A673 (cell line): ENCODE results near the gene RUBCNL. TPM values are rescaled to one million over a fixed set of nuclear protein-coding genes. Genes with fewer than 3 reads are reported as not detected.

Experiments used
- BruUV-seq: library from RNA; stranded (reverse); fragments of 400-500 nt; replicated peaks from 2 replicates; lab custom pipeline; 2021; lab: Mats Ljungman, UMichigan
- CTCF ChIA-PET: fragments of 300-600 bp; sonication (Branson Sonifier 250); formaldehyde crosslinking; loops from one replicate; lab custom pipeline; 2022; ENCODE audit warnings: antibody characterized with exemption; lab: Charles Lee
- POLR2A ChIA-PET: fragments of 300-600 bp; sonication (Branson Sonifier 250); formaldehyde crosslinking; loops from one replicate; lab custom pipeline; 2022; ENCODE audit warnings: antibody characterized with exemption; ENCODE audit not compliant: low non-redundant PET; lab: Charles Lee
- DNase-seq: peaks from one replicate; pipeline ENCODE4 v3.0.0-alpha.2; 2015; ENCODE audit warnings: low spot score
- H3K27ac ChIP-seq: fragments of 200-600 bp; sonication (generic); 2 replicates; pipeline ENCODE4 v1.5.1; 2016; ENCODE audit warnings: mixed run types, low read depth, mild to moderate bottlenecking, mixed read lengths, antibody characterized with exemption, low read length; ENCODE audit not compliant: poor library complexity, severe bottlenecking
- H3K27me3 ChIP-seq: fragments of 200-600 bp; sonication (generic); replicated peaks from 2 replicates; pipeline ENCODE4 v1.6.1; 2017; ENCODE audit warnings: mixed run types, low read depth, mild to moderate bottlenecking, mixed read lengths, antibody characterized with exemption, low read length; ENCODE audit not compliant: insufficient read depth, poor library complexity
- H3K36me3 ChIP-seq: fragments of 200-600 bp; sonication (generic); 2 replicates; pipeline ENCODE4 v1.6.1; 2016; ENCODE audit warnings: mixed run types, mild to moderate bottlenecking, mixed read lengths, antibody characterized with exemption, low read length; ENCODE audit not compliant: insufficient read depth, poor library complexity, severe bottlenecking
- H3K4me1 ChIP-seq: fragments of 200-600 bp; sonication (generic); 2 replicates; pipeline ENCODE4 v1.6.1; 2017; ENCODE audit warnings: mixed run types, mild to moderate bottlenecking, mixed read lengths, antibody characterized with exemption, low read length; ENCODE audit not compliant: insufficient read depth, poor library complexity, severe bottlenecking
- H3K4me3 ChIP-seq: fragments of 200-600 bp; sonication (generic); 2 replicates; pipeline ENCODE4 v1.5.1; 2016; ENCODE audit warnings: low read depth, mixed run types, mild to moderate bottlenecking, mixed read lengths, low read length; ENCODE audit not compliant: poor library complexity, severe bottlenecking
- H3K9me3 ChIP-seq: fragments of 200-600 bp; sonication (generic); 2 replicates; pipeline ENCODE4 v1.6.1; 2016; ENCODE audit warnings: mixed run types, low read depth, mild to moderate bottlenecking, mixed read lengths, antibody characterized with exemption, low read length; ENCODE audit not compliant: poor library complexity, severe bottlenecking
- EZH2 ChIP-seq: fragments of 200-600 bp; sonication (generic); IDR thresholded peaks from 2 replicates; pipeline ENCODE4 v1.6.1; 2017; ENCODE audit warnings: borderline replicate concordance, low read depth, mild to moderate bottlenecking, mixed read lengths, antibody characterized with exemption, low read length; ENCODE audit not compliant: poor library complexity, severe bottlenecking
- intact Hi-C: fragments of 100-400 bp; cut with micrococcal nuclease; formaldehyde crosslinking; loops from one replicate; pipeline ENCODE4 v1.10.0; 2022; ENCODE audit not compliant: unreplicated experiment
- total RNA-seq: library from RNA; stranded (reverse); gene quantifications from 2 replicates; pipeline ENCODE4 v1.2.3, GENCODE V29; 2021
- TF ChIP-seq, protein P1 (sequence below): fragments of 300-800, 200-600 bp; sonication (generic); conservative IDR thresholded peaks from 2 replicates; pipeline ENCODE4 v1.5.1; 2017; ENCODE audit warnings: low read depth, mild to moderate bottlenecking, antibody characterized with exemption, low read length, moderate library complexity, mixed read lengths

RUBCNL gene
- total RNA-seq, 1 experiment from 2014 or later: 126 TPM

DNA sequence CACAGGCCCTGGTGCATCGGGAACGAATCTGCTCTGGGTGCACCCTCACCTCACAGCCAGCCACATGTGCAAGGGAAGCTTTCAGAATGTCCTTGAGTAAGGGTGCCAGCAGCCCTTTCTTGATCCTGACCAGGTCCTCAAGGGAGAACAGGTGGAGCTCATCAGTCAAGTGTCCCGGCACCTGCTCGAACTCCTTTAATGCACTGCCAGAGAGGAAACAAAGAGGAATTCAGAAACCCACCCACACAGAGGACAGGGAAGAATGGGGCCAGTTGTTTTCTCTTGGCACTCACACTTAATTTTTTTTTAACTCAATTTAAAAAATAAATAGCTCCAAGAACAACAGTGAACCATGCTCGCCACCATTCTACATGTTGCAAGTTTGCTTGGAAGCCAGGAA is 41.7 kb downstream of the RUBCNL start:
- CTCF ChIA-PET: no interaction called here
- H3K4me1 ChIP-seq: peaks cover 37% of the 10 kb centered on the region
- no peak overlapping the region for H3K4me3 ChIP-seq
- BruUV-seq: no TSS peak
- POLR2A ChIA-PET: no interaction called here
- no peak for DNase-seq
- H3K27me3 ChIP-seq: no peaks in the 10 kb centered on the region
- intact Hi-C loops: no loop called here
- no peak for TF ChIP-seq EZH2
- TF ChIP-seq, protein P1, sequence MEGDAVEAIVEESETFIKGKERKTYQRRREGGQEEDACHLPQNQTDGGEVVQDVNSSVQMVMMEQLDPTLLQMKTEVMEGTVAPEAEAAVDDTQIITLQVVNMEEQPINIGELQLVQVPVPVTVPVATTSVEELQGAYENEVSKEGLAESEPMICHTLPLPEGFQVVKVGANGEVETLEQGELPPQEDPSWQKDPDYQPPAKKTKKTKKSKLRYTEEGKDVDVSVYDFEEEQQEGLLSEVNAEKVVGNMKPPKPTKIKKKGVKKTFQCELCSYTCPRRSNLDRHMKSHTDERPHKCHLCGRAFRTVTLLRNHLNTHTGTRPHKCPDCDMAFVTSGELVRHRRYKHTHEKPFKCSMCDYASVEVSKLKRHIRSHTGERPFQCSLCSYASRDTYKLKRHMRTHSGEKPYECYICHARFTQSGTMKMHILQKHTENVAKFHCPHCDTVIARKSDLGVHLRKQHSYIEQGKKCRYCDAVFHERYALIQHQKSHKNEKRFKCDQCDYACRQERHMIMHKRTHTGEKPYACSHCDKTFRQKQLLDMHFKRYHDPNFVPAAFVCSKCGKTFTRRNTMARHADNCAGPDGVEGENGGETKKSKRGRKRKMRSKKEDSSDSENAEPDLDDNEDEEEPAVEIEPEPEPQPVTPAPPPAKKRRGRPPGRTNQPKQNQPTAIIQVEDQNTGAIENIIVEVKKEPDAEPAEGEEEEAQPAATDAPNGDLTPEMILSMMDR: no peak
- H3K27ac ChIP-seq: peak overlapping the region; percentile 43
- no peaks in the 10 kb centered on the region for H3K9me3 ChIP-seq
- H3K36me3 ChIP-seq: peaks cover 98% of the 10 kb centered on the region

DNA sequence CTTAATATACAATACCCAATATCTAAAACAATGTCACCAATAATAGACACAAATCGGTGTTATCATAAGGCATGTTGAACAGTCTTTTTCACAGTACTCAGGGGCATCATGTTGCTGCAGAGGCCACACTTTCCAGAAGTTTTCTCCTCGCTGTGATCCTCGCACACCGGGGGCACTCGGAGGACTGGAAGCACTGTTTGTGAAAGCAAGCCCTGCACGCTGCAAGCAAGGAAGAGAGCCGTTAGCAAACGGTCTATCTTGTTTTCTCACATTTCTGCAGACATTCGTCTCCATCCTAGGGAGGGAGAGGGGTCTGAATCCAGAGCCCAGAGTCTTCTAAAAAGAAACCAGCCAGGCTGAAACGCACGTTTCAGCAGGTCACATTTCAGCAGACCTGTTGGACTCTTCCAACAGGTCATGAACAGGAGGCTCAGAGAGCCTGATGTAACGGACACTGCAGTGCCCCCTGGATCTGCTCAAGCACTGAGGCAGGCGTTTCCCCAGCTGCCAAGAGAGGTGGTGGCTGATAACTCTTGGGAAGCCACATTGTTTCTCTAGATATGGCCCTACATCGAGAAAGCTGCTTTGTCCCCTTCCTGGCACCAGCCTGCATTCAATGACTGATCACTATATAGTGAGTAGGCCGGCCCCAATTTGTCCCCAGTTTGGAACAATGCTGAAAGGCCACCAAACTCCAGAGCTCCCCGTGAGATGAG is 43.6 kb downstream of the RUBCNL start:
- POLR2A ChIA-PET: interaction anchor here (0.5 kb wide), 1 partner anchor 85 kb away, joined by 4 read pairs; no protein-coding TSS in a partner anchor
- Histone ChIP-seq H3K4me1 (peaks cover 30% of the 10 kb centered on the region), H3K4me3 (no peak overlapping the region), H3K27me3 (no peaks in the 10 kb centered on the region), H3K27ac (peak overlapping the region; percentile 6), H3K9me3 (no peaks in the 10 kb centered on the region), H3K36me3 (peaks cover 97% of the 10 kb centered on the region)
- no peak for TF ChIP-seq EZH2
- TF ChIP-seq, protein P1: no peak
- no TSS peak for BruUV-seq
- CTCF ChIA-PET: no interaction called here
- DNase-seq: no peak
- intact Hi-C loops: no loop called here

DNA sequence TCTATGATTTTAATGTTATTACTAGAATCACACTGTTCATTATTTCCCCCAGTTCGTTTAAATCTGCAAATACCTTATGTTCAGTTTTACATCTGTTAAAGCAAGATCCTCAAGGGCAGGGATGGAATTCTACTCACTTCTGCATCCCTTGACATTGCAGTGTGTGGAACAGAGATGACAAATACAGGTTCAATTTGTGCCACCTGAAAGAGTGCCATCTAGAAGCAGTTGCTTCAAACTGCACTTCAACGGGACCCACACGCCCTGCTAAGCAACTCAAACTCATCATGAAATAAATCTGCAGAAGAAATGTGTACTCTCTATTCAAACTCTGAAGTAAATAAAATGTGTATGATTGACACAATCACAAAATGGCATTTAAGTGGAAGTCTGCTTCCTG is 44.5 kb downstream of the RUBCNL start:
- ChIA-PET POLR2A (no interaction called here), CTCF (no interaction called here)
- Histone ChIP-seq H3K27ac (peak overlapping the region; percentile 76), H3K27me3 (no peaks in the 10 kb centered on the region), H3K36me3 (peaks cover 97% of the 10 kb centered on the region), H3K4me3 (no peak overlapping the region), H3K4me1 (peaks cover 30% of the 10 kb centered on the region), H3K9me3 (no peaks in the 10 kb centered on the region)
- DNase-seq: no peak
- no TSS peak for BruUV-seq
- intact Hi-C loops: no loop called here
- TF ChIP-seq EZH2: no peak
- TF ChIP-seq, protein P1: peak; percentile 28; the same call in 1 of the 2 replicates
